Left forelimb (tissue), 1 donor: ENCODE data around the gene HPSE.
"Not testable (repeated sequence)": the region's sequence is repeated elsewhere in the genome, so short reads cannot be mapped to it uniquely, and the experiment has no call there.

Experiments used
- DNase-seq: peaks from one replicate; pipeline ENCODE4 v3.0.0-alpha.2; 2018; ENCODE audit warnings: low spot score

Gene HPSE

GRCh38 chr4:83331956-83332355, 2.7 kb downstream of the HPSE start:
- DNase-seq: no peak

- no peak for DNase-seq
Measured at GRCh38 chr4:83329521-83330110, 5.0 kb downstream of the HPSE start.

- DNase-seq: no peak
Measured at GRCh38 chr4:83328521-83329187, 6.0 kb downstream of the HPSE start.

GRCh38 chr4:83326546-83326945, 8.1 kb downstream of the HPSE start:
- DNase-seq: no peak

- DNase-seq: not testable (repeated sequence)
Measured at GRCh38 chr4:83325306-83325705, 9.3 kb downstream of the HPSE start.

GRCh38 chr4:83323136-83323535, 11.5 kb downstream of the HPSE start:
- DNase-seq: no peak

GRCh38 chr4:83320548-83320947, 14.1 kb downstream of the HPSE start:
- DNase-seq: no peak

GRCh38 chr4:83318666-83319065, 16.0 kb downstream of the HPSE start:
- DNase-seq: no peak

GRCh38 chr4:83317671-83318070, 17.0 kb downstream of the HPSE start:
- DNase-seq: no peak

GRCh38 chr4:83316459-83317165, 18.0 kb downstream of the HPSE start:
- DNase-seq: no peak

- no peak for DNase-seq
Measured at GRCh38 chr4:83315341-83315870, 19.2 kb downstream of the HPSE start.

GRCh38 chr4:83308672-83309071, 26.0 kb downstream of the HPSE start:
- no peak for DNase-seq

- DNase-seq: no peak
Measured at GRCh38 chr4:83307920-83308319, 26.7 kb downstream of the HPSE start.

GRCh38 chr4:83305187-83305586, 29.5 kb downstream of the HPSE start:
- DNase-seq: no peak

GRCh38 chr4:83297548-83298260, 36.9 kb downstream of the HPSE start:
- no peak for DNase-seq

- no peak for DNase-seq
Measured at GRCh38 chr4:83293305-83294046, 41.2 kb downstream of the HPSE start.

GRCh38 chr4:83290059-83290774, 44.4 kb downstream of the HPSE start:
- not testable (repeated sequence) for DNase-seq

GRCh38 chr4:83288381-83288780, 46.3 kb downstream of the HPSE start:
- not testable (repeated sequence) for DNase-seq

- DNase-seq: no peak
Measured at GRCh38 chr4:83285055-83285407, 49.6 kb downstream of the HPSE start.

- DNase-seq: peak; percentile 97
Measured at GRCh38 chr4:83284193-83285054, 50.2 kb downstream of the HPSE start, which contains the start of gene COQ2. TSS of gene COQ2 (minus strand) at chr4:83284798. CDS start at chr4:83284764, 34 bp downstream.
